Fibroblast of villous mesenchyme (primary cell): ENCODE results near the gene CFAP97D2. TPM values are rescaled to one million over a fixed set of nuclear protein-coding genes. Genes with fewer than 3 reads are reported as not detected.

Experiments
- DNase-seq: peaks from one replicate; pipeline ENCODE4 v3.0.0-alpha.2; 2010; ENCODE audit warnings: low read depth
- H3K4me3 ChIP-seq: 2 replicates; pipeline ENCODE4 v1.5.1; 2011; ENCODE audit warnings: low read depth, mild to moderate bottlenecking, low read length
- CTCF ChIP-seq: IDR thresholded peaks from 2 replicates; pipeline ENCODE4 v1.5.1; 2012; ENCODE audit warnings: low read depth, mild to moderate bottlenecking, low read length; ENCODE audit not compliant: insufficient read depth
- total RNA-seq: library from RNA; depleted of rRNA; stranded (reverse); fragments of >200 nt; gene quantifications from 2 replicates; pipeline ENCODE4 v1.2.3, GENCODE V29; 2012

Gene CFAP97D2
- total RNA-seq, 1 donor: not detected

- DNase-seq: no peak
- no peak for TF ChIP-seq CTCF
- no peak overlapping the region for H3K4me3 ChIP-seq
Observed at GRCh38 chr13:114230575-114230974, 51.5 kb downstream of the CFAP97D2 start.

GRCh38 chr13:114231886-114232285, 52.8 kb downstream of the CFAP97D2 start:
- no peak overlapping the region for H3K4me3 ChIP-seq
- no peak for DNase-seq
- TF ChIP-seq CTCF: no peak

GRCh38 chr13:114234266-114234644, 55.2 kb downstream of the CFAP97D2 start:
- no peak for TF ChIP-seq CTCF
- DNase-seq: no peak
- peak overlapping the region; percentile 92 for H3K4me3 ChIP-seq

GRCh38 chr13:114234645-114235421, 55.8 kb downstream of the CFAP97D2 start, which contains the start of gene CDC16:
CDC16 (plus strand) TSS chr13:114234897; CDS start chr13:114235085, 188 bp downstream.
- no peak for TF ChIP-seq CTCF
- H3K4me3 ChIP-seq: peak within 1 kb of the TSS; percentile 92
- DNase-seq: peak; percentile 90

GRCh38 chr13:114235697-114236096, 56.6 kb downstream of the CFAP97D2 start:
- no peak for TF ChIP-seq CTCF
- peak; percentile 11 for DNase-seq
- H3K4me3 ChIP-seq: peak overlapping the region; percentile 92

- DNase-seq: no peak
- no peak for TF ChIP-seq CTCF
Observed at GRCh38 chr13:114236227-114236626, 57.2 kb downstream of the CFAP97D2 start.

More at GRCh38 chr13:114236227-114236626, 57.2 kb downstream of the CFAP97D2 start:
- H3K4me3 ChIP-seq: peak overlapping the region; percentile 92
